Upper lobe of right lung (tissue), 1 donor: Measurements from ENCODE around the gene ITIH3. TPM values are rescaled to one million over a fixed set of nuclear protein-coding genes. Genes with fewer than 3 reads are reported as not detected.

Experiments
- ATAC-seq: fragments of 200-7000 bp; cut with Tn5 transposase; one replicate; pipeline ENCODE4 v1.9.1; 2020; ENCODE audit warnings: mild to moderate bottlenecking, moderate library complexity
- DNase-seq: peaks from one replicate; pipeline ENCODE4 v3.0.0-alpha.2; 2020
- H3K27ac ChIP-seq: fragments of 200-600 bp; one replicate; pipeline ENCODE4 v1.8.0; 2022
- H3K27me3 ChIP-seq: fragments of 200-600 bp; one replicate; pipeline ENCODE4 v1.8.0; 2022; ENCODE audit warnings: mild to moderate bottlenecking
- H3K36me3 ChIP-seq: fragments of 200-600 bp; one replicate; pipeline ENCODE4 v1.8.0; 2022
- H3K4me1 ChIP-seq: fragments of 200-600 bp; one replicate; pipeline ENCODE4 v1.8.0; 2022
- H3K4me3 ChIP-seq: fragments of 200-600 bp; one replicate; pipeline ENCODE4 v1.8.0; 2022; ENCODE audit warnings: mild to moderate bottlenecking
- H3K9me3 ChIP-seq: fragments of 200-600 bp; one replicate; pipeline ENCODE4 v1.8.0; 2022
- CTCF ChIP-seq: fragments of 200-600 bp; IDR thresholded peaks from one replicate; pipeline ENCODE4 v1.8.0; 2022; ENCODE audit warnings: antibody characterized with exemption
- intact Hi-C: fragments of 100-400 bp; cut with DNase I; formaldehyde crosslinking; loops from one replicate; pipeline ENCODE4 v1.11.0; 2022
- total RNA-seq: library from RNA; stranded (reverse); fragmentation: NEBNext Ultra II Directional; extraction: Animal tissue kit (Norgen Biotek cat#: 25700); gene quantifications from one replicate; pipeline ENCODE4 v1.2.1, GENCODE V29; 2021
- donor health status: DM: no; HTN: yes; CAD: no; lungs with severe emphysema.

Gene ITIH3
- total RNA-seq, 1 donor from 2014 or later = 9.5 TPM

GRCh38 chr3:52801839-52802238 is 7.2 kb downstream of the ITIH3 start:
- DNase-seq (no peak), ATAC-seq (no peak)
- Histone ChIP-seq H3K9me3 (no peaks in the 10 kb centered on the region), H3K27ac (no peak overlapping the region), H3K4me3 (no peak overlapping the region), H3K27me3 (no peaks in the 10 kb centered on the region), H3K4me1 (no peaks in the 10 kb centered on the region), H3K36me3 (no peaks in the 10 kb centered on the region)
- no peak for TF ChIP-seq CTCF
- intact Hi-C loops = no loop called here

- ATAC-seq (no peak), DNase-seq (no peak)
- no peaks in the 10 kb centered on the region for H3K9me3 ChIP-seq
- intact Hi-C loops = no loop called here
- no peaks in the 10 kb centered on the region for H3K36me3 ChIP-seq
- no peak for TF ChIP-seq CTCF
- H3K4me1 ChIP-seq = no peaks in the 10 kb centered on the region
- H3K27me3 ChIP-seq = no peaks in the 10 kb centered on the region
- no peak overlapping the region for H3K27ac ChIP-seq
- H3K4me3 ChIP-seq = no peak overlapping the region
Measured at GRCh38 chr3:52805270-52806039, 10.9 kb downstream of the ITIH3 start.

GRCh38 chr3:52809149-52809548 is 14.6 kb downstream of the ITIH3 start:
- Histone ChIP-seq H3K9me3 (no peaks in the 10 kb centered on the region), H3K36me3 (no peaks in the 10 kb centered on the region), H3K27ac (no peak overlapping the region), H3K4me3 (no peak overlapping the region), H3K27me3 (no peaks in the 10 kb centered on the region), H3K4me1 (no peaks in the 10 kb centered on the region)
- DNase-seq = no peak
- intact Hi-C loops = no loop called here
- no peak for TF ChIP-seq CTCF
- no peak for ATAC-seq

- H3K27me3 ChIP-seq = no peaks in the 10 kb centered on the region
- no peak overlapping the region for H3K27ac ChIP-seq
- no peaks in the 10 kb centered on the region for H3K9me3 ChIP-seq
- H3K36me3 ChIP-seq = no peaks in the 10 kb centered on the region
- no peak for TF ChIP-seq CTCF
- intact Hi-C loops = no loop called here
- H3K4me1 ChIP-seq = no peaks in the 10 kb centered on the region
- no peak overlapping the region for H3K4me3 ChIP-seq
- DNase-seq (no peak), ATAC-seq (no peak)
Measured at GRCh38 chr3:52809662-52810377, 15.2 kb downstream of the ITIH3 start.

GRCh38 chr3:52810923-52811322 is 16.3 kb downstream of the ITIH3 start:
- DNase-seq (no peak), ATAC-seq (no peak)
- no peak for TF ChIP-seq CTCF
- Histone ChIP-seq H3K4me1 (no peaks in the 10 kb centered on the region), H3K36me3 (no peaks in the 10 kb centered on the region), H3K9me3 (no peaks in the 10 kb centered on the region), H3K27me3 (no peaks in the 10 kb centered on the region), H3K27ac (no peak overlapping the region), H3K4me3 (no peak overlapping the region)
- intact Hi-C loops = no loop called here
